Measurements from ENCODE around the gene STEAP4. TPM values are rescaled to one million over a fixed set of nuclear protein-coding genes. Genes with fewer than 3 reads are reported as not detected.
A peak's percentile ranks its signal among the peaks of the same experiment; 100 is the strongest.
"Not testable (repeated sequence)": the region's sequence is repeated elsewhere in the genome, so short reads cannot be mapped to it uniquely, and the experiment has no call there.

STEAP4 gene
- total RNA-seq, 1 donor from 2014 or later, result 9.4 TPM

DNA sequence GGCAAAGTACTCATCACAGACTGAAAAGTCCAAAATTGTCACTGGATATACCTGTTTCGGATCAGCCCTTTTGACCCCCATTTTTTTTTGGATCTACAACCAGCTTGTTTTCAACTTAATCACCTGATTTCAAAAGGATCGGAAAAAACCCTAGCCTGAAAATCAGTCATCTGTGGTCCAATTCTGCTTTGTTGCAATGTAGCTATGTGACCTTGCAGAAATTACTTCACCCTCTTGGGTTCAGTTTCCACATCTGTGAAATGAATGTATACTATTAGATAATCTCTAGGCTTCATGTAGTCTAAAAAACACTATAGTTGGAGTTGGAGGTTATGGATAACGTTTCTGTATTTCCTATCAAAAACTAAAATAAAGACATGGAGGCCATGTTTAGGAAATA is 37.1 kb downstream of the STEAP4 start:
- no peak for DNase-seq (ENCODE audit: low spot score)

DNA sequence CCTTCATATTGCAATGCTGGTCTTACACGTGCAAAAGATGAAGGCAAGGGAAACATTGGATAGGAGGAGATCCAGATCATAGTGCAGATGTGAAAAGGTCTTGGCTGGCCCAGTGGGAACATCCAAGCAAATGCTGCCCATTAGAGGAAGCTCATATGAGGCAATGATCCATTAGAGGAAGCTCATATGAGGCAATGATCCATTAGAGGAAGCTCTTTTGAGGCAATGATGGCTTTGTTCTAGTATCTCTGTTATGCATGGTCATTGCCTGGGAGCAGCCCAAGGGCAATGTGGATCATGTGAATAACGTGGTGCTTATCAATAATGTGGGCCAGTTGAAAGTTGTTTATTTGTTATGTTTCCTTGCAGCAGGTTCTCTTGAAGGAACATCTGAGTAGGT is 37.8 kb downstream of the STEAP4 start:
- DNase-seq (ENCODE audit: low spot score), result no peak

DNA sequence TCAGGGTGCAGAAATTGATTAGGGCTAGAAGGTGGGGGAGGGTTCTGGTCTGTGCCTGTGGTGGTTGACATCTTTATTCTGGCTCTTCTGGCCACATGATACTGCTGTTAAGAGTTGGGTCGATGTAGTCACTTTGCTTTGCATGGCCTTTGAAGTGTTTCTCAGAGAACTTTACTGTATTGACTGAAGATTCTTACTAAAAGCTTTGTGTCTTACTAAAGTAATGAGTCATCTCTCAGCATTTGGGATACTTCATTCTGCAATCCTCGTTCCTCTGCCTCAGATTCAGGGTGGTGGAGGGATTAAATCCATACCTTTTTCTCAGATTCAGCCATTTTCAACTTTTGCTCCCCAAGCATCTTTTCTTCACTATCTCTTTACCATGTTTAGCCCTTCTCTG is 38.6 kb downstream of the STEAP4 start:
- no peak for DNase-seq (ENCODE audit: low spot score)

DNA sequence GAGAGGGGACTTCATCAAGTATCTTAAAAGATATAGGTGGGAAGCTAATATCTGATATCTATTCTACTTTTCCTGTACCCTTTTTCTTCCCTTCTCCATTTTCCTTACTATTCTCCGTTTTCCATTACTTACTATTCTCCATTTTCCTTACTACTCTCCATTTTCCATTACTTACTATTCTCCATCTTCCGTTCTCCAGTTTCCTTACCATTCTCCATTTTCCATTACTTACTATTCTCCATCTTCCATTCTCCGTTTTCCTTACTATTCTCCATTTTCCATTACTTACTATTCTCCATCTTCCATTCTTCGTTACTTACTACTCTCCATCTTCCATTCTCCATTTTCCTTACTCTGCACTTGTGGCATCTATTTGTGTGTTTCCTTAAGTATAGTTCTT is 39.3 kb downstream of the STEAP4 start:
- no peak for DNase-seq (ENCODE audit: low spot score)

DNA sequence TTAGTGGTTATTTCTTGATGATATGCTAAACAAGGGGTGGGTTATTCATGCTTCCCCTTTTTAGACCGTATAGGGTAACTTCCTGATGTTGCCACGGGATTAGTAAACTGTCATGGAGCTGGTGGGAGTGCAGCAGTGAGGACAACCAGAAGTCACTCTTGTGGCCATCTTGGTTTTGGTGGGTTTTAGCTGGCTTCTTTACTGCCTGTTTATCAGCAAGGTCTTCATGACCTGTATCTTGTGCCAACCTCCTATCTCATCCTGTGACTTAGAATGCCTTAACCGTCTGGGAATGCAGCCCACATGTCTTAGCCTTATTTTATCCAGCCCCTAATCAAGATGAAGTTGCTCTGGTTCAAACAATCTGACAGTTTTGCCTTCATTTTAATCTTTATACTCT is 41.7 kb downstream of the STEAP4 start:
- DNase-seq (ENCODE audit: low spot score), result peak; percentile 62

DNA sequence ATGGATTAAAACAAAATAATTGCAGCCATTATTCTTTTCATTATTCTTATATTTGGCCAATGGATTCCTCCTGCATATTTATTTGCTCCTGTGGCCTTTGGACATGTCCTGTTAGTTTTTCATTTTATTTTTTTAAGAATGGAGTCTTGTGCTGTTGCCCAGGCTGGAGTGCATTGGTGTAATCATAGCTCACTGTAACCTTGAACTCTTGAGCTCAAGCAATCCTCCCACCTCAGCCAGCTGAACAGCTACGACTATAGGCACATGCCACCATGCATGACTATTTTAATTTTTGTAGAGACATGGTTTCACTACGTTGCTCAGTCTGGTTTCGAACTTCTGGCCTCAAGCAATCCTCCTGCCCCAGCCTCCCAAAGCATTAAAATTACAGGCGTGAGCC is 44.1 kb downstream of the STEAP4 start:
- DNase-seq (ENCODE audit: low spot score), result no peak

DNA sequence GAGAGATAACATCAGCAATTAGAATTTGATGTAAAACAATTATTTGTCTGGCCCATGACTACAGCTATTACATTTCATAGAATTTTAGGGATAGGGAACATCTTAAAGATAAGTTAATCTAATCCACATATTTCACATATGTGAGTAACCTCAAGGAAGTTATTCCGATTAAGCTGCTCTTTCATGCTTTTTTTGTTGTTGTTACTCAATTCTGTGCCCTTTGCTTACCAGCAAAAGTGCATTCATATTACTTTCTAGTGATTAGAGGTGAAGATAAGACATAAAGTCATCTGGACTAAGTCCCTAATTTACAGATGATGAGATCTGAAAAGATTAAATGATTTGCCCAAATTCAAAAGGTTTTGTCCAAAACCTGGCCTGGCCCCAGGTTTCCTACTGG is 46.0 kb downstream of the STEAP4 start:
- no peak for DNase-seq (ENCODE audit: low spot score)

DNA sequence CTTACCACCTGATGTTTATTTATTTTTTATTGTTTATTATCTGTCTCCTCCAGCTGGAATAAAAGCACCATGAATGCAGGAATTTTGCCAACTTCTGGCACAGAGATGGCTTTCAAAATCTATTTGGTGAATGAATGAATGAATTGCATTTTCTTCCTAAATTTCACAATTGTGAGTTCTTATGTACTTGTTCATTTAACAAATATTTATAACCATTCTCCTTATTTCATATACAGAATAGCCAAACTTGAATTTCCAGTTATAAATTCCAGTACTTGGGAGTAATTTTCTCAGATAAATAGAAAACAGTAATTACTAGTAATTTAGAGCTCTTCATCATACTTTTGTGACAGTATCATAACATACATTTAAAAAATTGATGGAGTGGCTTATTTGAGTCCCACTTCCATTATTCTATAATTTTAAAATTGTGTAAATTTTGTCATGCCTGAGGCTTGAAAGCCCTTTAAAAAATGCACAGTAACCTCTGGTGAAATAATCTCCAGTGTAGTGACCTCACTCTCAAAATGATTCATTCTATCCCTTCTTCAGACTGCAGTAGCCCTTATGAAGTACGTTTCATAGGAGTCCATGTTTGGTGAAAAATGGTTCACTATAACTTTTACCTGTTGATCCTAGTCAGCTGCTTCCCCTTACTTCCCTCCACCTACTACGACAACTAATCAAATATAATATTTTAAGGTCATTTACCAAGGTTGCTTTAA is 46.9 kb downstream of the STEAP4 start:
- no peak for DNase-seq (ENCODE audit: low spot score)

DNA sequence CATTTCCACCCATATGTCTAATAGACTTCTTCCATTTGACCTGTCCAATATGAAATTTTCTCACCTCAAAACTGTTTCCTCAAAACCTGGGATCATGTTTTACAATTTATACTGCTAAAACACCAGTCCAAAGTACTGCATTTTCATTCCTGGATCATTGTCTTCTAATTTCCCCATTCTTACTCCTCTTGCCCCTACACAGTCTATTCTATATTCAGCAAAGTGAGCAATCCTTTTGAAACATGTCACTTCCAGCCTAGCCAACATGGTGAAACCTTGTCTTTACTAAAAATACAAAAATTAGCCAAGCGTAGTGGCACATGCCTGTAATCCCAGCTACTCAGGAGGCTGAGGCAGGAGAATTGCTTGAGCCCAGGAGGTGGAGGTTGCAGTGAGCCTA is 48.4 kb downstream of the STEAP4 start:
- not testable (repeated sequence) for DNase-seq (ENCODE audit: low spot score)

DNA sequence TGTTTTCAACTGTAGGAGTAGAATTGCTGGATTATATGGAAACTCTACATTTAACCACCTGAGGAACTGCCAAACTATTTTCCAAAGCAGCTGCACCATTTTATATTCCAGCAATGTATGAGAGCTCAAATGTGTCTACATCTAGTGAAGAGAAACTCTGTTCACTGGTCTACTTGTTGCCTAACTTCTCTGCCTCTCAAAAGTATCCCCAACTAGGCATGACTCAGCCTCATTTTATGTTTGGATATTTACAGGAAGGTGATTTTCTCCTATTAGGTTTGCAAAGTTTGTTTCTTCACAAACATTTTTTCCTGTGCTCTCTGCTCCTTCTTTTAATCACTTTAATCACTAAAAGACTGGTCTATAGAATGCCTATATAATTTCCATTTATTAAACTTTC is 49.8 kb downstream of the STEAP4 start:
- no peak for DNase-seq (ENCODE audit: low spot score)

DNA sequence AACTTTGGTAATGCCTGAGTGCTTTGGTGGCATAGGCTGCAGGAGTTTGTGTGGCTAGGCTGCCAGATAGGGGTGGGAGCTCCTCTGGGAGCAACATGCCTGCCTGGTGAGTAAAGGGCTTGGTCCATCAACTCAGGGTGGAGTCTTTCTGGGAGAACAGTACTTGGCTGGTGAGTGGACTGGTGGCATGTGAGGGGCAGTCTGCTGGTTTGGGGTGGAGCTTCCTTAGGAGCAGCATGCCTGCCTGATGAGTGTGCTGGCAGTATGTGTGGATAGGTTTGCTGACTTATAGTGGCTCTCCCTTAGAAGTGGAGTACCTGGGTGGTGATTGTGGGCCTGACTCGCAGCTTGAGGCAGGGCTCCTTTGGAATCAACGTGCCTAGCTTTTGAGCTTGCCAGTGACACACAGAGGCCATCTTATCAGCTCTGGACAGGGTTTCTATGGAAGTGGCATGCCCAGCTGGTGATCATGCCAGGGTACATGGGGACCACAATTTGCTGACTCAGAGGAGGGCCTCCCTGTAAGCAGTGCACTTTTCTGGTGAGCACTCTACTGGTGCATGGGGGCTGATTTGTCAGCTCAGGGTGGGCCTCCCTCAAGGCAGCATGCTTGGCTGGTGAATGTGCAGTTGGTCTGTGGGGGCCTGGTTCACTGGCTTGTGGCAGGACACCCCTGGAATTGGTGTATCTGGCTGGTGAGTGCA is 51.8 kb downstream of the STEAP4 start:
- no peak for DNase-seq (ENCODE audit: low spot score)

DNA sequence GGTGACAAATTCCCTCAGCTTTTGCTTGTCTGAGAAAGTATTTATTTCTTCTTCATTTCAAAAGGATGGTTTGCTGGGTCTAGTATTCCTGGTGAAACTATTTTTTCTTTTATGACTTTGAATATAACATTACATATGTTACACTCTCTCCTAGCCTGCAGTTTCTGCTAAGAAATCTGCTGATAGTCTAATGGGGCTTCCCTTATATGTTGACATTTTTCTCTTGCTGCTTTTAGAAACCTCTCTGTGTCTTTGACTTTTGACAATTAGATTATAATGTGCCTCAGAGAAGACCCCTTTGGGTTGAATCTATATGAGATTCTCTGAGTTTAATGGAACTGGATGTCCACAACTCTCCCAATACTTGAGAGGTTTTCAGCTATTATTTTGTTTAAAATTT is 53.1 kb downstream of the STEAP4 start:
- no peak for DNase-seq (ENCODE audit: low spot score)

DNA sequence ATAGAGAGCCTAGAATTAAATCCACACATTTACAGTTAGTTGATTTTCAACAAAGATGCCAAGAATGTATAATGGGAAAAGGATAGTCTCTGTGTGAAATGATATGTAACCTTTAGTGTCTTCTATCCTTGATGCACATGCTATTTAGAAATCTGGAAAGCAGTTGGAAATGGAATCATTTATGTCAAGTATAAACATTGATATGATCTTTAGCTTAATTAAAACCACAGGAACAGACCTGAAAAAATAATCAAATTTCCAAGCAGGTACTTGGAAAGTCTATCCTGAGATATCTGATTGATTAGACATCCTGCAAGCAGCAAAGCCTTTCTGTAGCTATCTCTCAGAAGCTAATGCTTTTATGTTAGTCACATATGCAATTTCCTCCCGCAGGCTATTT is 62.4 kb downstream of the STEAP4 start:
- DNase-seq (ENCODE audit: low spot score), result no peak

DNA sequence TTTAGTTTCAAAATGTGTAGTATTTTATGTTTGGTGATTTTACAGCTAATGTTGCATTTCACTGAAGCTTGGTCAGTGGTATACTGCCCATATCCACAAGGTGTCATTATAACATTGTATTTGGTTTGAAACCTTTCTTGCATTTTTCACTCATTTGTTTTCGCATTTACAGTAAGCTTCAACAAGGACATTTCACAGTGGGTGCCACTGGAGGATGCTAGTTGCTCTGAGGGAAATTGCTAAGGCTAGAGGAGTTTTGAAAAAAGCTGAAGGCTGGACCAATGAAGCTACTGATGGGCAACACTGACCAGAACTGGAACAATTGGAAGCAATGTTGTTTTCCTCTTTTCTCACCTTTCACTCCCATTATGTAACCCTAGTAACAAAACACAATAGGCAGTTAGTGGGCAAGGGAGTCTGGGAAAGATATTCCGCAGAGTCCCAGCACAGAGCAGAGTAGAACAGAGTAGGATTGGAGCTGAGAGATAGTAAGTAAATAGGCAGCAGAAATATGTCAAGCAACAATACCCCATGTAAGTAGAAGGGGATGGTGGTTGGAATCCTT is 63.3 kb downstream of the STEAP4 start:
- DNase-seq (ENCODE audit: low spot score), result peak; percentile 74

DNA sequence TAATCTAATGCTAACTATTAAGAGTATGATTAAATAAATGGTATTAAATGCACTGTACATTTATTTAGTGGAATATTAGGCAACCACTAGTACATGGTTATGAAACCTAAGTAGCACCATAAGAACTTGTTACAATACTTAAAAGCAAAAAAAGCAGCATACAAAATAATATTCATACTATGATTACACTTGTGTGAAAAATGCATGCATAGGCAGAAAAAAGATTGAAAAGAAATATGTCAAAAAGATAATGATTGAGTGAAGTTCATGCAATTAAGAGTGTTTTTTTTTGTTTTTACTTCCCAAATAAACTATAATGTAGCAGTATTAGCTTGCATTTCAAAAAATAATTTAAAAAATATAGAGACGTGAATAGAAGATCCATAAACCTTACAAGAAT is 66.8 kb downstream of the STEAP4 start:
- DNase-seq (ENCODE audit: low spot score), result no peak

DNA sequence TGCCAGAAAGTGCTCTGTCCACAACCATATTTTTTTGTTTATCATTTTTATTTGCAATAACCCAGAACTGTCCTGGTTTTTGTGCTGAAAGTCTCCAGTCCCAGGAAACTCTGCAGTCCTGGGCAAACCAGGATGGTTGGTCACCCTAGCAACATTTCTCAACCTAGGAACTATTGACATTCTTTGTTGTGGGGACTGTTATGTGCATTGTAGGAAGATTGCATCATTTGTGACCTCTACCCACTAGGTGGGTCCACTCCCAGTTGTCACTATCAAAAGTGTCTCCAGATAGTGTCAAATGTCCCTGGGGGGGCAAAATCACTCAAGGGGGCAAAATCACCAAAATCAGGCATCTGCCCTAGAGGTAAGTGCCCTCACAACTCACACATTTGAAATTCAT is 72.9 kb downstream of the STEAP4 start:
- DNase-seq (ENCODE audit: low spot score), result no peak

DNA sequence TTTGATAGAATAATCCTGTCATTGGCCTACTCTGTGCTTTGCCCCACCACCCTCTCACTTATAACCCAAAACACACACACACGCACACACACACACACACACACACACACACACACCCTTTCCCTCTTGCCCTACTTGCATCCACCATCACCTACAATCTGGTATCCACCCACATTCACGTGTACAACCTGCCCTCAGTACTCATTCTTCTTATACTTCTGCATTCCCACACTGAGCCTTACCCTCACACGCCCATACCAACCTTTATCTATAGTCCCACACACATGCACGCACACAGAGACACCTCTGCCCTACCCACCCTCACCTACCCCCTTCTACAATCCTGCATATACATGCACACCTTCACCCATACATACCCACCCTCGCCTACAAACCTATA is 76.0 kb downstream of the STEAP4 start:
- no peak for DNase-seq (ENCODE audit: low spot score)

DNA sequence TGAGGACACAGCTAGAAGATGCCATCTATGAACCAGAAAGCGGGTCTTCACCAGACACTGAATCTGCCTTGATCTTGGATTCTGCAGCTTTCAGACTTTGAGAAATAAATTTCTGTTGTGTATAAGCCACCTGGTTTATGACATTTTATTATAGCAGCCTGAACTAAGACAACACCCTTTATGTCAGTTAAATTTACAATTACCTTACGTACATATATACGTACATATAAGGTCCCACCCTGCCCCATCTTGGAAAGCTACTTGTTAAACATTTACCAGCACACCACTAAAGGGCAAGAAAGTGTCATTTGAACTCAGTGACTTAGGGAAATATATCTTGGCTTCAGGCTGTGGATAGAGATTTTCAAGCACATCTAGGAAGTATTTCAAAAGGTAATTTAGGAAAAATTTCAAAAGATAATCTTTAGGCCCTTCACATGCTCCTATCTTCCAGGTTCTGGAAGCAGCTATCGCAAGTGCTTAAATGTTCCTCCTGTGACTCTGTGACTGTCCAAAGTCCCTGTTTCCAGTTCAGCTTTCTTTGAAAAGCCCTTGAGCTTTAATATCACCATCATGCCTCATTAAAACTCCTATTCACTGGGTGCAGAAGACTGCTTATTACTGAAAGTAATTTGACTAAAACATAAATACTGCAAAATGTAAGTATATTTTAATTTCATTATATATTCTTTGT is 77.2 kb downstream of the STEAP4 start:
- DNase-seq (ENCODE audit: low spot score), result no peak

DNA sequence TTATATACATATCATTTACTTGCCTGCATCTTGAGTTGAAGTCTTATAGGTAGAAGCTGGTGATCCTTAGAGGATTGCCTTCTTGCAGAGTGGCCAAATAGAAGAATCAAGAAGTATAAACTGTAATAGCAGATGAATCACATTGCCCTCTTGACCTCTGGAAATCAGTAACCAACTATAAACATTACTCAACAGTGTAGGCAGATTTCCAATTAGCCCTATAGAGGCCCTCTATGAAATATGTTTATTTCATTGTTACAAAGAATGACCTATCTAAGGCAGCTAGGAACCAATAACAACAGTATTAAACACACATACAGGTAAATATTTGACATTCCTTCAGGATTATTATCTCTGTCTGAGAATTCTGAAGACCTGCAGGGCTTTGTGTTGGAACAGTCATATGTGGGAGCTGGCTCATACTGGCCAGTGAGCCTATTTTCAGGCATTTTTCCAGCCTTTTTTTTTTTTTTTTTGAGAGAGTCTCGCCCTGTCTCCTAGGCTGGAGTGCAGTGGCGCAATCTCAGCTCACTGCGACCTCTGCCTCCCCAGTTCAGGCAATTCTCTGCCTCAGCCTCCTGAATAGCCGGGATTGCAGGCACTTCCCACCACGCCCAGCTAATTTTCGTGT is 79.7 kb downstream of the STEAP4 start:
- peak; percentile 8 for DNase-seq (ENCODE audit: low spot score)

DNA sequence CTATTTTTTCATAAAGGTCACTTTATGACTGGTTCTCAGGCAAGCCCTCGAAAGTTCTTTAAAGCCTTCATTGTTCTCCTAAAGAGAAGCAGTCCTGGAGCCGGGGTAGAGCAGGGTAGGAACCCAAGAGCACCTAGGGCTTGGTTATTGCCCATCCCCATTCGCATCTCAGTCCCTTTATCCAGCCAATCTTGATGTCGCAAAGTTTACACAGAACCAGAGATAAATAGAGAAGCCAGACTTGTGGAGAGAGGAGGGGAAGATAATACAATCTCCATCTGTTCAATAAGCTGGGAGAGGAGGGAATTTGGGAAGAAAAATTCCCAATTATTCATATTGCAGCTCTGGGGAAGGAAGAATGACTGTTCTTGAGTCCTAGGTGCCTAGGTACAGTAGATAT is 80.5 kb downstream of the STEAP4 start:
- DNase-seq (ENCODE audit: low spot score), result no peak

DNA sequence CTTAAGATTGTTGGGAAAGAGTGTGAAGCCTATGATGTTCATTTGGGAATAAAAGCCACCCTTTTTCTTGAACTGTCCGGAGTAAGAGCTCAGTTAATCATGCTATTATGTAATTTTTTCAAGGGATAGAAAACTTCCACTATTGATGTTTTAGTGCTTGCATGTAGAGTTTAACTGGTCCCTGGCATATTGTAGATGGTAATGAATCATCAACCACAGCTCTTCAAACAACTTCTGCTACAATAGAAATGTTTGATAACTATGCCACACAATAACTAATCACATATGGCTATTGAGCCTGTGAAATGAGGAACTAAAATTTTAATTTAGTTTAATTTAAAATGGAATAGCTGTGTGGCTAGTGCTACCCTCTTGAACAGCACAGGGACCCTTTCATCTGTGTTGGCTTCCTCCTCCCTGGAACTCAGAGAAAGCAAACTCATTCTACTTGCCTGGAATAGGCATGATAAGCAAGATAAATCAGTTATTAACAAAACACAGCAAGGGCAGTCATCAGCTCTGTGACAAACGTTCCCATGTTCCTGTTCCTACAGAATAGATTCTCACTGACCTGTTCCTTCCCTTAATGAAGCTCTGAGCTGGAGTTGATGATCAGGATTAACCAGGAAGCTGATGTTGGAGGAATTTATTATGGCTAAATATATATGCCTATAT is 82.0 kb downstream of the STEAP4 start:
- no peak for DNase-seq (ENCODE audit: low spot score)

DNA sequence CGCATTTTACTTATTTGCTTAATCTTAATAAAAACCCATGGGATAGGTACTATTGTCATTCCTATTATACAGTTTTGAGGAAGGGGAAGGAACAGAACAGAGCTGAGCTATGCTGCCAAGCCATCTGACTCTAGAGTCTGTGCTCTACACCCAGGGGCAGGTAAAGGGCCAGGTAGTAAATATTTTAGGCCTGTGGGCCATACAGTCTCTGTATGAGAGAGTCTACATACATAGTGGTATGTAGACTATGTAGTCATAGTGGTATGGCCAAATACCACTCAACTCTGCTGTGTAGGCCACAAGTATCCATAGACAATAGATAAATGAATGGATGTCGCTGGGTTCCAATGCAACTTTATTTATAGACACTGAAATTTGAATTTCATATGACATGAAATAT is 83.4 kb downstream of the STEAP4 start:
- DNase-seq (ENCODE audit: low spot score), result no peak
